ENCODE measurements around the gene PXK.
A peak's percentile ranks its signal among the peaks of the same experiment; 100 is the strongest.

PXK gene

DNA sequence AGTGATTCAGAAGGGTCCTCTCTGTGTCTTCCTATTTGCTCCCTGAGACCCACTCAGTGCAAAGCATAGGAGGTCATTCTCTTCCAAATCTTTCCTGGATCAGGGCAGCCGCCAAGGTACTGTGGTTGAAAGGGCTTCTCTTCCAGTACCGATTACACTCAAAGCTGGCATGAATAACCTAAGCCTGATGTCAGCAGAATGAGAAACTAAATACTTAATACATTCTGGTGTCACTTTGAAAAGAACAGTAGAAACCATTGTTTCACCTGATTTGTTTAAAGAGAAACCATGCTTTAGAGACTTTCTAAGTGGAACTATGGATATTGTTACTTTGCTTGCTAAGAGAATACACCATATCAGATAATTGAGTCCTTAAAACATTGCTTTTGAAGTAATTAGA is 50.8 kb downstream of the PXK start:
- no peak for DNase-seq (ENCODE audit: low read depth in 3 of 3)

DNA sequence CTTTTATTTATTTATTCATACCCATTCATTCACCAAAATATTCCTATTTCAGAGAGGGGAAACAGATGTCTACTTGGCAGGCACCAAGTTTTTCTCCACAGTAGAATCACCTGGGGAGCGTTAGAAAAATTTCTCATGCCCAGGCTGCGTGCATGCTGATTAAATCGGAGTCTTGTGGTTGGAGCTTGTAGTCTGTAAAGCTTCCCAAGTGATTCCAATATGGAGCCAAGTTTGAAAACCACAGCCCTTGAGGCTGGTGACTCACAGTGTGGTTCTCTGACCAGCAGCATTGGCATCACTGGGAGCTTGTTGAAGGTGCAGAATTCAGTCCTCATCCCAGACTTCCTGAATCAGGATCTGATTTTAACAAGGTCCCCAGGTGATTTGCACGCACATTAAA is 51.2 kb downstream of the PXK start:
- DNase-seq (ENCODE audit: low read depth in 3 of 3): no peak

DNA sequence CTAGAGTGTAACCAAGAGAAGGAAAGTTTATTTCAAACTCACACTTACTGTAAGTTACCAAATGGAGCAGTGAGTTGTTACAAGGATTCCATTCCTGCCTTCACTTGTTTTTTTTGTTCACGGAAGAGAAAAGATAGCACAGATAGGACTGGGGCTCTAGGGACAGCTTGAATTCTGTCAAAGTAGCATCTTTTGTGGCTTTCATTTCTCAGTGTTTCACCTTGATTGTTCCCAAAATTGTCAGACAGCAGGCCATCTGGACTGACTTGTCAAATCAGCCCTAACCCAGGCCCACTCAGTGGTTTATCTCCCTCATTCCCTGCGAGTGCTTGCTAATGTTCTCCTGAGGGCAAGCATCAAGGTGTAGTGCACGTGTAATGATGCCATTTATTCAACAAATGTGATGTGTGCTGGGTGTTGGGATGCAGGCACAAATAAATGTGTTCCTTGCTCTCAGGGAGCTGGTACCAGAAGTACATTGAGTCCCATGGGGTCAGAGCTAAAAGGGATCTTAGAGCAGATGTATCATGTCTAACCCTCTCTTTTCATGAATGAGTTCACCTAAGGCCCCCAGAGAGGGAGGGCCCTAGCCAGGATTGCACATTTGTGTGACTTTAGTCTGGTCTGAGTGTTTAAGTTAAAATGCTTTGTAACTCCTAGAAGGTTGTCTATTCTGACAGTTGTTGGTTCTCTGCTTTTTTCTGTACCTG is 51.8 kb downstream of the PXK start:
- DNase-seq (ENCODE audit: low read depth in 3 of 3): no peak

DNA sequence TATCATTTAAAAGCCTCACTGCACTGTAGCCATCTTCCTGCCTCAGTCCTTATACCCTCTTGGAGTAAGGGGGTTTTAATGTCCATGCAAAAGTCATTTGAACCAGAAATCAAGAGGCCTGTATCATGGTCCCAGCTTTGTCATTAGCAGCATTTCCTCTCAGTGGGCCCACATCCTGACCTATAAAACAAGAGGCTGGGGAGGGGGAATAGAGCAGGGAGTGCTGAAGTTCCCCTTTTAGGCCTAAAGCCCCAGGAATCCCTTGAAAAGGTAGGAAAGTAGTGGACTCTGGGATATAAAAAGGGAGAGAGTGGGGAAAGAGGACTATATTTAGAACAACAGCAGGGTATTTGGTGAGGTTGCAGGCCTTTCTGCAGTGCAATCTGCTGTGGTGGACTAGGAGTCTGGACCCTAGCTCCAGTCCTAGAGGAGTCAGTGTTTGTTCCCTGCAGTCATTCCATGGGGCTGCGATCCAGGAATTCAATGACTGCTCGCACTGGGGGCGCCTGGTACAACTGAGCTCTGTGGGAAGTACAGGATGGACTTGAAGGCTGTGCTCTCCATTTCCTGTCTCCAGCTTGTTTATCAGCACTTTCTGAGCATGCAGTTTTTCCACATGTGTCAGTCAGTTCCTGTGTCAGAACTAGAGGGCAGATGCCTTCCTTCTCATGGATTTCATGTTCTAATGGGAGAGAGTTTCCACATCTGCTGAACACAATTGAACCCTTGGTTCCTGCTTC is 54.1 kb downstream of the PXK start:
- DNase-seq (ENCODE audit: low read depth in 3 of 3): no peak

- no peak for DNase-seq (ENCODE audit: low read depth in 3 of 3)
These were observed 55.2 kb downstream of the PXK start for GRCh38 chr3:58387650-58388546.

DNA sequence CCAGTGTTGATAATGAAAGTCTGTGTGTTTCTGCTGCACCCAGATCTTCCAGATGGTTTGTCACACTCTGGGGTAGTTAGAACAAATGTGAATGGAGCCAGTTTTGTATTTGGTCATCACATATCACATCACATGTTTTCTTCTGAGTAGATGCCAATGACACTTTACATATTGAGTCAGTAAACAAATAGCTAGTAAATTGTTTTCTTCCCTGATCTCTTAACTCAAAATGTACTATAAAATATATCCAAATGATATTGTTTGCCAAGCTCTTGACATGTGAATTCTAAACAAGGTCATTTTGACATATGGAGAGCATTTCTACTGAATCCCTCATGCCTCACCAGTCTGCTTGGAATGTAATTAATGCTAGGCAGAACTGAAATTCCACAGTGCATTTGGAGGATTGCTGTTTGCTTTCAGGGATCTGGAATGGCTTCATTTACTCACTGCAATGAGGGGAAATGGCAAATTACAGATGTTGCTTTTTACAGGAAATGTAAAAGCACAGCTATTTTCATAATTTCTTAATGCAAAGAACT is 55.9 kb downstream of the PXK start:
- DNase-seq (ENCODE audit: low read depth in 3 of 3): no peak

DNA sequence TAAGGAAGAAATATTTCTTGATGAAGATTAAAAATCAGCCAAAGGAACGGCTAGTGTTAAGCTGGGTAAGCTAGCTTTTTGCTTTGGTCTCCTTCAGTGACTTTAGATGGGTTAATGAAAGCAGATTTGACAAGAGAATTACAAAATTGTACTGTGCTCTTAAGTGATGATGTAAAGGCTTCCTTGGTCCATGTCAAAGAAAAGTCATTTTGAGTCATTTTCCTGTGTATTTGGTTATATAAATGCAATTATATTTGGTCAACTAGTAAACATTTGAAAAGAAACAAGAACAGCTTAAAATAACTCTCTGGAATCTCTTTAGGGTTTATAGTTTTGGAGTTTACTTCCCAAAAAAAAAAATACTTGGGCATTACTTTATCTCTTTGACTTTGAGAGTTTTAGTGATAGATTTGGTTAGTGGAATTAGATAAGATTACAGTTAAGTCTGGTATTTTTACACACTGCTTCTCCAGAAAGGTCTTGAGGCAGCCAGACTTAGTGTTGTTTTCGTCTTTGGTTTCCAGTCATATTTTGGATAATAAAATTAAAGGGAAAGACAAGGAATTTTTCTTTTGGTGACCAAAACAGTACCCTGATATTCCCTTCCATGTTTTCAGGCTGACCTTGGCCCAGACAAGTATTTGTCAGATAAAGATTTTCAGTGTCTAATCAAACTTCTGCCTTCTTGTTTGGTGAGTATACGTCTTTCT is 58.6 kb downstream of the PXK start:
- DNase-seq (ENCODE audit: low read depth in 3 of 3): no peak

GRCh38 chr3:58392181-58392580 is 59.5 kb downstream of the PXK start:
- DNase-seq (ENCODE audit: low read depth in 3 of 3): no peak

DNA sequence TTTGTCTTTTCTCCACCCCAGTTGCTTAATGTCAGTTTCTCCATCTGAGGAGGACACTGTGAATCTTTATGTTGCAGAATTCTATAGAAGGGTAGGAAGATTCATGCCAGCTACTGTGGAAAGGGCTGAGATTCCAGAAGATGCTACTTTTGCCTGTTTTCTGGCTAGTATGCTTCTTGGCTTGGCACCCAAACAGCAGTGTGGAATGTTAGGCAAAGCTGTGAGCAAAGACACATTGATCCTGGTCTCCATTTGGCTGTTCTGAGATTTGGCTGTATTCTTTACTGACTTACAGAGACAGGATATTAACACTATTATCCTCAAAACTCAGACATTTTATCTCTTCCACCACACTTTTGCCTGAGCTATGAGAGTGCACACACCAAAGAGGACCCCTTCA is 61.6 kb downstream of the PXK start:
- DNase-seq (ENCODE audit: low read depth in 3 of 3): no peak

DNA sequence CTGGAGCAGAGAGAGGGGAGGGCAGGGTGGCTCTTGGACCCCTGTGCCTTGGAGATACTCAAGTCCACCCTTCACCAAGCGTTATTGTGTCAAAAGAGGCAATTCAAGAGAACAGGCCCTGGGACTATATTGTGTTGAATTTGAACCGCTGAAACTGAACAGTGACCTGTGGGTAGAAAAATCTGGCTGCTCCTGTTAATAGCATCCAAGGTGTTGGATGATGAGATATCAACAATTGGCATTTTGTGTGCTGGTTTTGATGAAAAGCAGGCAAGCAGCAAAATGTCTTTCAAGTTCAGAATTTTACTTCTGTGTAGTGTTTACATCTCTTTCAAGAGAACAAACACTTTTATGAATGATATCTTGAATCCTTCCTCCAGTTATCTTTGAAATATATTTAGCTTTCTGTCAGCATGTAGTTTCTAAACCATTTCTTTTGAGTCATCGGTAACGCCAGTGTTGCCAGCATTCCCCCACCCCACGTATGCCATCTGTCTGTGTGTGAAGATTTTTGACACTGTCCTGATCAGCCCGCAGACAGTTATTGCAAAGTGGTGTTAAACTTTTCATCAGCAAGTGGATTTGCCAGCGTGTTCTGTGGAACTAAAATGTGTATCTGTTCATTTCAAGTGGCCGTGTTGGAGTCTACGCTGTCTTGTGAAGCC is 66.1 kb downstream of the PXK start:
- no peak for DNase-seq (ENCODE audit: low read depth in 3 of 3)

DNA sequence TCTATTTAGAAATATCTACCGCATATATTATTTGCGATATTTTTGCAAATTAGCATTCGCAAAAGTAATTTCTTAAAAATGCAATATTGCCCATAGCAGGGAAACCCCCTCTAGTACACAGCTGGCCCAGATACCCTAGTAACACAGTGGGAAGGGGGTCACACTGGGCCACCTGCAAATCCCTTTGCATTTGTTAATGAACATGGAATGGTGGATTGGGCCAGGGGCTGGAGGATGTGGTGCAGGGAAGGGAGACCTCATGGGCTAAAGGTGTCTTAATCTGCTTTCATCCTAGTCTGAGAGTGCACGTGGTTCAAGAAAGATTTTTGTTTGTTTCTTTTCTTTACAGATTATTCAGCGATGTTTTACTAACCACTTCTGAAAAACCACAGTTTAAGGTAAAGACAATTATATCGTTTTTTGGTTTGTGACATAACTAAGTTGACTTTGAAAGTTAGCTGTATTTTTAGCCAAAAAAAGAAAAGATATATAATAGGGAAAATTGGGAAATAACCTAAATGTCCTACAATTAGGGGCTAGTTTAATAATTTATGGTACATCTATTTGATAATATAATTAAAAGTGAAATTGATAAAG is 70.9 kb downstream of the PXK start:
- no peak for DNase-seq (ENCODE audit: low read depth in 3 of 3)

- DNase-seq (ENCODE audit: low read depth in 3 of 3): no peak
These were observed 71.7 kb downstream of the PXK start for GRCh38 chr3:58404396-58404795.

GRCh38 chr3:58408906-58409305 is 76.2 kb downstream of the PXK start:
- DNase-seq (ENCODE audit: low read depth in 3 of 3): no peak

DNA sequence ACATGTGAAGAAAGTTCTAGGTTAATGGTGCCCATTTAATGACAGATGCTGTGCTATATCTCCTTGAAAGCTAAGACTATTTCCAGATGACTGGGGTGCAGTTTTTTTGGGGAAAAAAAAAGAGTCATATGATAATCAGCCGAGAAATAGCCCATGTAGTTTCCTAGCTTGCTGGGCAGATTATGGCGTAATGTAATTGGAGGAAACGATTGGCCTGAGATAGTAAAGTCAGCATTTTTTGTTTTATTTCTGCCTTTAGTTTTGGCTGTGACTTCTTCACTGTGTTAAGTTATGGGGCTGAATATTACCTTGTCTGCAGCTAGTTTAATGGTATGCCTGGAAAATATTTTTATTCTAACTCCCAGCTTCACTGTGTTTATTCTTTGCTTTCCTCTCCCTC is 77.0 kb downstream of the PXK start:
- DNase-seq (ENCODE audit: low read depth in 3 of 3): no peak

- DNase-seq (ENCODE audit: low read depth in 3 of 3): no peak
These were observed 78.3 kb downstream of the PXK start for GRCh38 chr3:58411036-58411435.

- no peak for DNase-seq (ENCODE audit: low read depth in 3 of 3)
These were observed 79.4 kb downstream of the PXK start for GRCh38 chr3:58411851-58412830.

DNA sequence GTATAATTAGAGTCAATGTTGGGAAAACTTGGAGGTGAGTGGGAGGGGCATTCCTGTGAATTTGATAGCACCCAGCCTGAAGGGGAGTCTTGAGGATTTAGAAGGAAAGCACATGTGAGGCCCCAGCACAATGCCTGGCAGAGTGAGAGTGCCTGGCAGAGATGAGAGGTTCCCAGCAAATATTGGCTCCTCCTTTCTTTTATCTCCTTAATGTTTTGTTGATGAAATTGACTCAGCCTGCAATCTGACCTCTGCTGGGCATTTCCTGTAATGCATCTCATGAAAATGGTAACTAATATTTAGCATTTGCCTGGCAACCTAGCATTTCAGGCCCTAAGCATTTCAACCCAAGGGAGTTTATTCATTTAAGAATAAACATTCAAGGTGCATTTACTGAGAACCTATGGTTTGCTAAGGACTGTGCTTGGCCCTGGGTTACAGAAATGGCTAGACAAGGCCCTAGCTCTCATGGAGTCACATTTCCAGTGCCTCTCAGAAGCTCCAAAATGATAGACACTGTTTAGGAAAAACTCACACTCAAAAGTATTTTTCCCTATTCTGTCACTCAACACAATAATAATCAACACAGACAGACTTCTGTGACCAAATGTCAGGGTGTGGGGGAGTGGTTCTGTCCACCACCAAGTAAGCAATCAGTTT is 82.0 kb downstream of the PXK start:
- peak; percentile 9 to 22 (median 11) for DNase-seq (ENCODE audit: low read depth in 3 of 3)

GRCh38 chr3:58416191-58416590 is 83.5 kb downstream of the PXK start:
- no peak for DNase-seq (ENCODE audit: low read depth in 3 of 3)

GRCh38 chr3:58417075-58417474 is 84.4 kb downstream of the PXK start:
- DNase-seq (ENCODE audit: low read depth in 3 of 3): no peak

Measured in stimulated activated CD4-positive, alpha-beta T cell treated with anti-CD3 and anti-CD28 coated beads, TNF-alpha, amount 100 ng/mL, for 24 hours (primary cell).